ENCODE results near the gene MAST3.

DNA sequence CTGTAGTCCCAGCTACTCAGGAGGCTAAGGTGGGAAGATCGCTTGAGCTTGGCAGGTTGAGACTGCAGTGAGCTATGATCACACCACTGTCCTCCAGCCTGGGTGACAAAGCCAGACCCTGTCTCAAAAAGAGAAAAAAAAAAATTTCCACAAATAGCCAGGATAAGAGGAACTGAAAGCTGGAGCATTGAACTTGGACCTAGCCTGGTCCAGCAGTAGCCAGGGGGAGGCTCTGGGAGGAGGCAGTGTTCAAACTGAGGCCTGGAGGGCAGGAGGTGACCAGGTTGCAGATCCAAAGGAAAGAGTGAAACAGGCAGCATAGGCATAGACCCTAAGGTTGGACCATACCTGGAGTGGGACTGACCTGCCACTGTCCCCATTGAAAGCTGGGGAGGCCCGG, 28.5 kb downstream of the MAST3 start:
- TF ChIP-seq, protein P1, sequence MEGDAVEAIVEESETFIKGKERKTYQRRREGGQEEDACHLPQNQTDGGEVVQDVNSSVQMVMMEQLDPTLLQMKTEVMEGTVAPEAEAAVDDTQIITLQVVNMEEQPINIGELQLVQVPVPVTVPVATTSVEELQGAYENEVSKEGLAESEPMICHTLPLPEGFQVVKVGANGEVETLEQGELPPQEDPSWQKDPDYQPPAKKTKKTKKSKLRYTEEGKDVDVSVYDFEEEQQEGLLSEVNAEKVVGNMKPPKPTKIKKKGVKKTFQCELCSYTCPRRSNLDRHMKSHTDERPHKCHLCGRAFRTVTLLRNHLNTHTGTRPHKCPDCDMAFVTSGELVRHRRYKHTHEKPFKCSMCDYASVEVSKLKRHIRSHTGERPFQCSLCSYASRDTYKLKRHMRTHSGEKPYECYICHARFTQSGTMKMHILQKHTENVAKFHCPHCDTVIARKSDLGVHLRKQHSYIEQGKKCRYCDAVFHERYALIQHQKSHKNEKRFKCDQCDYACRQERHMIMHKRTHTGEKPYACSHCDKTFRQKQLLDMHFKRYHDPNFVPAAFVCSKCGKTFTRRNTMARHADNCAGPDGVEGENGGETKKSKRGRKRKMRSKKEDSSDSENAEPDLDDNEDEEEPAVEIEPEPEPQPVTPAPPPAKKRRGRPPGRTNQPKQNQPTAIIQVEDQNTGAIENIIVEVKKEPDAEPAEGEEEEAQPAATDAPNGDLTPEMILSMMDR (IDR thresholded peaks at IDR 0.05; ENCODE audit: control extremely low read depth in 1 of 3, insufficient read depth in 1 of 3, low read depth in 1 of 3, low read length in 3 of 3), result no peak
- TF ChIP-seq CREB1 (IDR thresholded peaks at IDR 0.05), result no peak
- no peak for TF ChIP-seq EP300 (IDR thresholded peaks at IDR 0.05; ENCODE audit: borderline replicate concordance in 1 of 2, low read depth in 2 of 2, low read length in 2 of 2)

All from H1 (cell line).